HepG2 (cell line): ENCODE data around the gene COQ5. TPM values are rescaled to one million over a fixed set of nuclear protein-coding genes. Genes with fewer than 3 reads are reported as not detected.

Source experiments
- AKNA ChIP-seq: sonication (generic); formaldehyde crosslinking; IDR thresholded peaks from 2 replicates; pipeline ENCODE4 v1.4.0; 2020; ENCODE audit warnings: missing genetic modification reagents, borderline replicate concordance
- CHD2 ChIP-seq: IDR thresholded peaks from 2 replicates; pipeline ENCODE4 v1.6.1; 2011; ENCODE audit warnings: low read depth, low read length, improper control_type of control experiment
- FOXP4 ChIP-seq: sonication (generic); formaldehyde crosslinking; IDR thresholded peaks from 2 replicates; pipeline ENCODE4 v1.4.0; 2020; ENCODE audit warnings: missing genetic modification reagents
- GRHL1 ChIP-seq: sonication (generic); formaldehyde crosslinking; conservative IDR thresholded peaks from 2 replicates; pipeline ENCODE4 v1.8.0; 2022; ENCODE audit warnings: missing genetic modification reagents
- HDAC2 ChIP-seq: sonication (generic); formaldehyde crosslinking; IDR thresholded peaks from 2 replicates; pipeline ENCODE4 v1.4.0; 2020; ENCODE audit warnings: missing genetic modification reagents
- MED1 ChIP-seq: sonication (generic); formaldehyde crosslinking; IDR thresholded peaks from 2 replicates; pipeline ENCODE4 v1.4.0; 2020; ENCODE audit warnings: missing genetic modification reagents
- NFRKB ChIP-seq: fragments of 450-650 bp; IDR thresholded peaks from 2 replicates; pipeline ENCODE4 v1.6.1; 2017
- PAXIP1 ChIP-seq: sonication (generic); formaldehyde crosslinking; conservative IDR thresholded peaks from 2 replicates; pipeline ENCODE4 v1.4.0; 2020; ENCODE audit warnings: mild to moderate bottlenecking, missing genetic modification reagents, moderate library complexity
- RAD21 ChIP-seq: fragments of 450-650 bp; formaldehyde crosslinking; IDR thresholded peaks from 2 replicates; pipeline ENCODE4 v1.5.0; 2020; ENCODE audit warnings: mild to moderate bottlenecking
- RBFOX2 ChIP-seq: fragments of 200-400 bp; formaldehyde crosslinking; IDR thresholded peaks from 2 replicates; pipeline ENCODE4 v1.6.1; 2017; ENCODE audit warnings: low read depth, mild to moderate bottlenecking, low read length
- TEAD2 ChIP-seq: sonication (generic); formaldehyde crosslinking; IDR thresholded peaks from 2 replicates; pipeline ENCODE4 v1.9.0; 2021; ENCODE audit warnings: missing genetic modification reagents
- ZFP36L1 ChIP-seq: sonication (generic); formaldehyde crosslinking; IDR thresholded peaks from 2 replicates; pipeline ENCODE4 v1.8.0; 2022; ENCODE audit warnings: mild to moderate bottlenecking, missing genetic modification reagents, moderate library complexity
- ZNF124 ChIP-seq: sonication (generic); formaldehyde crosslinking; IDR thresholded peaks from 2 replicates; pipeline ENCODE4 v1.4.0; 2020; ENCODE audit warnings: missing genetic modification reagents
- ZNF292 ChIP-seq: sonication (generic); formaldehyde crosslinking; IDR thresholded peaks from 2 replicates; pipeline ENCODE4 v1.8.1; 2022; ENCODE audit warnings: mild to moderate bottlenecking, low read depth, missing genetic modification reagents, borderline replicate concordance
- ZNF549 ChIP-seq: sonication (generic); formaldehyde crosslinking; IDR thresholded peaks from 2 replicates; pipeline ENCODE4 v1.5.0; 2020; ENCODE audit warnings: missing genetic modification reagents
- ZNF660 ChIP-seq: sonication (generic); formaldehyde crosslinking; IDR thresholded peaks from 2 replicates; pipeline ENCODE4 v1.5.1; 2020; ENCODE audit warnings: mild to moderate bottlenecking, low read depth, missing genetic modification reagents, borderline replicate concordance
- ZNF670 ChIP-seq: sonication (generic); formaldehyde crosslinking; IDR thresholded peaks from 2 replicates; pipeline ENCODE4 v1.8.0; 2022; ENCODE audit warnings: mild to moderate bottlenecking, missing genetic modification reagents, borderline replicate concordance
- polyA plus RNA-seq, 8 experiments: library from polyadenylated mRNA; depleted of rRNA in 3 of 8; stranded (reverse) in 7 of 8; unstranded in 1 of 8; fragments of >200 nt; fragmentation: Illumina TruSeq in 4 of 8; extraction: Trizol in 4 of 8; gene quantifications; 2 replicates each; pipeline versions ENCODE4 v1.2.1 to v1.2.3, GENCODE V29; 2011 to 2016; ENCODE audit warnings: low read depth in 4 of 8, missing spikeins in 1 of 8, mixed read lengths in 1 of 8; ENCODE audit not compliant: insufficient read depth in 1 of 8
- total RNA-seq, 5 experiments: library from RNA; depleted of rRNA; stranded (reverse); fragments of >200 nt; fragmentation: Illumina TruSeq; extraction: Trizol; gene quantifications; 2 replicates each; pipeline ENCODE4 v1.2.3, GENCODE V29; 2016; ENCODE audit warnings: low read depth in 1 of 5

COQ5 gene
- total and polyA plus RNA-seq, 2 of the 13 experiments (the other 11 are each of a cell fraction or from before 2014, with no cell fraction given), result 36.4 to 41.5 TPM

- peak; percentile 82; the same call in 1 of the 2 replicates for TF ChIP-seq ZNF124 (CRISPR knock-in tag)
- peak; percentile 84; the same call in 1 of the 2 replicates for TF ChIP-seq ZFP36L1 (CRISPR knock-in tag)
- TF ChIP-seq GRHL1, result no peak
- TF ChIP-seq HDAC2 (CRISPR knock-in tag), result peak; percentile 64; the same call in 1 of the 2 replicates
- peak; percentile 60 for TF ChIP-seq MED1
- no peak for TF ChIP-seq NFRKB
- peak; percentile 91 for TF ChIP-seq RBFOX2
- no peak for TF ChIP-seq ZNF660
- peak; percentile 53; the same call in 1 of the 2 replicates for TF ChIP-seq RAD21 (CRISPR knock-in tag)
- no peak; the same call in 1 of the 2 replicates for TF ChIP-seq ZNF670 (CRISPR knock-in tag)
- TF ChIP-seq AKNA (CRISPR knock-in tag), result no peak
- no peak for TF ChIP-seq TEAD2 (CRISPR knock-in tag)
- TF ChIP-seq FOXP4 (CRISPR knock-in tag), result peak; percentile 32; the same call in 1 of the 2 replicates
- peak; percentile 64; the same call in 1 of the 2 replicates for TF ChIP-seq CHD2
- no peak; the same call in 1 of the 2 replicates for TF ChIP-seq PAXIP1
- TF ChIP-seq ZNF292 (CRISPR knock-in tag), result peak; percentile 36; the same call in 1 of the 2 replicates
- TF ChIP-seq ZNF549 (CRISPR knock-in tag), result no peak
These were observed 59.4 kb downstream of the COQ5 start, which contains the start of gene SRSF9 (continued) for GRCh38 chr12:120469450-120470149.
